A549 treated with RU486 at 1 μM for 4 hours (cell line): Measurements from ENCODE around the gene HOXD1. TPM values are rescaled to one million over a fixed set of nuclear protein-coding genes. Genes with fewer than 3 reads are reported as not detected.

Source experiments
- total RNA-seq: library from RNA; stranded (reverse); fragments of 200-300 nt; extraction: Qiagen RNA extraction; gene quantifications from 5 replicates; pipeline ENCODE4 v1.2.3, GENCODE V29; 2022; ENCODE audit warnings: low read depth

Gene HOXD1
- total RNA-seq, result 0.12 to 0.44 TPM (median 0.21 TPM) in 5 replicates

DNA sequence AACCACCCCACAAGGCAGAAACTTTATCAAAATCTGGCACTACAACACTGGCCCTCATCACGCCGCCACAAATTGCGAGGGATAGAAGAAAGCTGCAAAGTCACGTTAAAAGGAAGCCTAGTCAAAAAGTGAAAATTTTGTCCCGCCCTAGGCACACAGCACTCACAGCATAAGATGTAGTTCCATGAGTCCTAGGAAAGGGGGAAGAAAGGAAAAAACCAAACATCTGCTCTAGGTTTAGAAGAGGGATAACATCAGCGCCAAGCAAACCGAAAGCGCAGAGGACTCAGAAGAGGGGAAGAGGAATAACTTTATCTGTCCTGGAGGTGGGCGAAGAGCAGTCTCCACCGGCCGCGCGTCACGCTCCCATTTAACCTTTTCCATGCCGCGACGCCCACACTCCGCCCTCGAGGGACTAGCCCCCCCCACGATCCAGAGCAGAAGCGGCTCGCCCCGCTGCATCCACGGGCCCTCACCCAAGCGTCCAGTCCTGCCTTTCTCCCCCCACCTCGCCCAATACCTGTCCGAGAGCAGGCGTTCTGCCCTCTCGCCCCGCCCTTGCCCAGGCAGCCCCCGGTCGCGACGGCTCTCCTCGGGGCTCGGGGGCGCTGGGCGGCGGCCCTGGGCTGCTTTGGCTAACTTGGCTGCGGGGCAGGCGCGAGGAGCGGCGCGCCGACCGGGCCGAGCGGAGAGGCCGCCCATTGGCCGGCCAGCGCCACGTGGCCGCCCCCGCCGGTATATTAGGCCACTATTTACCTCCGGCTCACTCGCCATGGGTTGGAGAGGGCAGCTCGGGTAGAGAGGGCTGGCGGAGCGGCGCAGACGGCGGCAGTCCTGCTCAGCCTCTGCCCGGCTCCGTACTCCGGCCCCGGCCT is at the start of gene HOXD1:
Gene HOXD1, plus strand, starts transcription at position 770 of the 875 bp plus-strand sequence. CDS start 134 bp downstream, outside the sequence.

DNA sequence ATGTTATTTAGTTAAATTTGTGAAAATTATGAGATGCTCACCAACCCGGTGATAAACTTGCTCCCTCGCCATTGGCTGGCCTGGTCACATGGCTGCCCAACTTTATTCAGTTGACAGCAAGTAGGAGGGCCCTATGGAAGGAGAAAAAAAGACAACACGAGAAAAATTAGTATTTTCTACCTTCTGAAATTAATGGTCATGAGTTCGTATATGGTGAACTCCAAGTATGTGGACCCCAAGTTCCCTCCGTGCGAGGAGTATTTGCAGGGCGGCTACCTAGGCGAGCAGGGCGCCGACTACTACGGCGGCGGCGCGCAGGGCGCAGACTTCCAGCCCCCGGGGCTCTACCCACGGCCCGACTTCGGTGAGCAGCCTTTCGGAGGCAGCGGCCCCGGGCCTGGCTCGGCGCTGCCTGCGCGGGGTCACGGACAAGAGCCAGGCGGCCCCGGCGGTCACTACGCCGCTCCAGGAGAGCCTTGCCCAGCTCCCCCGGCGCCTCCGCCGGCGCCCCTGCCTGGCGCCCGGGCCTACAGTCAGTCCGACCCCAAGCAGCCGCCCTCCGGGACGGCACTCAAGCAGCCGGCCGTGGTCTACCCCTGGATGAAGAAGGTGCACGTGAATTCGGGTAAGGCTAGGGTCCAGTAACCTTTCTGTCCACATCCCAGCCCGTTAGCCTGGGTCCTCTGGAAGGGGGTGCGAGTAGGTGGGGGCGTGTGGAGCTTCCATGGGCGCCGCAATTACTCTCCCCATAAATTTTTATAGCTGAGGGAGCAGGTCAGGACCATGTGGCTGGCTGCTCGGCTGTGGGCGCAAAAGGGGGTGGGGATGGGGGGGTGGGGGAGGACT is 36.8 kb upstream of the HOXD1 start, which contains the start of gene HOXD4:
Gene HOXD4, plus strand, starts transcription at position 109 of the 846 bp plus-strand sequence. Its CDS starts 84 bp downstream, at position 193.

DNA sequence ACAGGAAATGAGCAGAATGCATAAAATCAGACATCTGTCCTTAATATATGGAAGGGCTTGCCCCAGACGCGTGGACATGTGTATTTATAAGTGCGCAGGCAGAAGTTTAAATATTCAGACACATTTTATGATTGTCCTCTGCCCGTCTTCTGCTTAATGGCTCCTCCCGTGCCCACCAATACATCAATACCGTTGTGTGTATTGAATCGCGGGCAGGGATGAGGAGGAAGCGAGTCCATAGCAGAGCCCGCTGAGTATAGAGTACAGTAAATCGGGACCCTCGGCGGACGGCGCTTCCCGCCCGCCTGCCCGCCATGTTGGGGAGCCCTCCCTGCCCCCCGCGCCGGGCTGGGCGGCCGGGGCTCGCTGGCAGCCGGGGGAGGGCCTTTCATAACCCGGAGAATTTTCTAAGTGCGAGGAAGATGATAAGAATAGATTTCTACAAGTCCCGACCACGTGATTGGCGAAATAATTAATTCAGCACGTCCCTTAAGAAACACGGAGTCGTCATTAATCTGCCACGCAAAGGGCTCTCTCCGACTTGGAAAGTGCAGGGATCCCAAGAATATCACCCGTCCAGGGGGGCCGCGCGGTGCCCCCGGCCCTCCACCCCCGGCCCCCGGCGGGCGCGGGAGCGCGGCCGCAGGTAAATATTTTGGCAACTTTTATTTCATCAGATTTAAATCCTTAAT is 31.5 kb upstream of the HOXD1 start, which contains the start of gene HOXD3:
Gene HOXD3, plus strand, starts transcription at position 501 of the 692 bp plus-strand sequence. CDS start 11,808 bp downstream, outside the sequence.

Other genes with a start within 250 kb of the HOXD1 start
- 9.6 to 14.8 TPM (median 13.3 TPM) in 5 replicates for gene LNPK, start 186.4 kb upstream of the HOXD1 start, total RNA-seq
- 0.02 TPM in 1 of 5 replicates, not detected in the others for gene EVX2, start 104.7 kb upstream of the HOXD1 start, total RNA-seq
- gene HOXD13, start 95.9 kb upstream of the HOXD1 start, total RNA-seq, result 0.15 to 0.29 TPM (median 0.16 TPM) in 5 replicates
- not detected in 5 replicates for gene HOXD12, start 88.9 kb upstream of the HOXD1 start, total RNA-seq
- gene HOXD11, start 81.4 kb upstream of the HOXD1 start, total RNA-seq, result 7.6 to 9.1 TPM (median 8.0 TPM) in 5 replicates
- 5.5 to 7.4 TPM (median 7.3 TPM) in 5 replicates for gene HOXD10, start 71.9 kb upstream of the HOXD1 start, total RNA-seq
- 1.0 to 1.7 TPM (median 1.2 TPM) in 5 replicates for gene HOXD9, start 65.9 kb upstream of the HOXD1 start, total RNA-seq
- 2.9 to 5.5 TPM (median 5.4 TPM) in 5 replicates for gene HOXD8, start 59.0 kb upstream of the HOXD1 start, total RNA-seq
- 0.29 to 0.66 TPM (median 0.49 TPM) in 5 replicates for gene HOXD4, start 37.1 kb upstream of the HOXD1 start, total RNA-seq
- gene HOXD3, start 31.4 kb upstream of the HOXD1 start, total RNA-seq, result 0.14 to 0.33 TPM (median 0.21 TPM) in 4 of 5 replicates, not detected in the other
- gene MTX2, start 80.8 kb downstream of the HOXD1 start, total RNA-seq, result 38.5 to 48.7 TPM (median 43.8 TPM) in 5 replicates